ENCODE measurements around the gene FBRSL1. TPM values are rescaled to one million over a fixed set of nuclear protein-coding genes. Genes with fewer than 3 reads are reported as not detected.

Gene FBRSL1
- total and polyA plus RNA-seq, 2 experiments from 2014 or later = 0.63 to 4.6 TPM

DNA sequence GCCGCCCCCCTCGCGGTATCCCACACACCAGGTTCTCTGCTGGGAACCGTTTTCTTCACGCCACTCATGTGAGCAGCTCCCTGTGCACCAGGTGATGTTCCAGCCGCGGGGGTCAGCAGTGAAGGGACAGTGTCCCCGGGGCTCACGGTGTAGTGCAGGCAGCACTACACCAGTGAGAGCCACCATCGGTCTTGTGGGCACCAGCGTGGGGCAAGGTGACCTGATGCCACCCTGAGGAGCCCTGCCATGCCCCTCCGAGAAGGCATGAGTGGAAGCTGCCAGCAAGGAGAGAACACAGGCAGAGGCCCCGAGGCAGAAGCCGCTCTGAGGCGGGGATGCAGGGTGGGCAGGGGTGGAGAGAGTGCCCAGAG lies 11.5 kb upstream of the FBRSL1 start:
- Histone ChIP-seq H3K9ac (no peak overlapping the region), H3K79me2 (ENCODE audit: insufficient read depth) (no peaks in the 10 kb centered on the region), H3K4me2 (ENCODE audit: unreplicated experiment) (no peak overlapping the region), H4K20me1 (ENCODE audit: insufficient read depth) (no peaks in the 10 kb centered on the region), H3K27me3 (replicated peaks; ENCODE audit: insufficient read depth) (0 out of 2 replicates have a peak, but pooled peaks cover 4% of the 10 kb centered on the region), H3K9me2 (ENCODE audit: insufficient read depth) (no peaks in the 10 kb centered on the region), H3K9me3 (ENCODE audit: low read depth) (no peaks in the 10 kb centered on the region), H3K4me3 (no peak overlapping the region), H3K4me1 (ENCODE audit: insufficient read depth) (no peaks in the 10 kb centered on the region), H3F3A (ENCODE audit: insufficient read depth) (no peaks in the 10 kb centered on the region), H2AFZ (no peak overlapping the region), H3K36me3 (ENCODE audit: low read depth) (no peaks in the 10 kb centered on the region), H3K27ac (no peak overlapping the region)
- WGBS, 2 experiments (ENCODE audit: low coverage in 1 of 2, low lambda C conversion rate in 2 of 2, missing lambda C conversion rate in 2 of 2) = 66 to 74% methylated on average over 15 of the region's 15 CpGs
- in situ Hi-C loops (cut with MboI) = no loop called here
- TF ChIP-seq EZH2phosphoT487 (IDR thresholded peaks at IDR 0.05; ENCODE audit: insufficient read depth, low read depth) (no peak), EZH2 (IDR thresholded peaks at IDR 0.05; ENCODE audit: insufficient read depth, poor library complexity, severe bottlenecking) (no peak)
- no peak for DNase-seq

DNA sequence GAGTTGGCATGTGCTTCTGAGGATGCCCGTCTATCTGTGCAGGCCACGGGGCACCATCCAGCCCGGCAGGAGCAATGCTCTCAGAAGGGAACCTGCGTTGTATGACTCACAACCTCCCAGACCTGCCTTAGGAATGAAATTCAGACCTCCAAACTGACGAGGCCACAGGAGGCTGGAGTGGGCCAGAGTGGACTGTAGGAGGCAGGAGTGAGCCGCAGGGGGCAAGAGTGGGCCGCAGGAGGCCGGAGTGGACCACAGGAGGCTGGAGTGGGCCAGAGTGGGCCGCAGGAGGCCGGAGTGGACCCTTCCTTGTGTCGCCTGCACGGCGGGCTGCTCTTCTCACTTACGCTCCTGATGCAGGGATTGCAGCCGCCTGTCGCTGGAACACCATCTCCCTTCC lies 11.1 kb upstream of the FBRSL1 start:
- Histone ChIP-seq H2AFZ (no peak overlapping the region), H3K36me3 (ENCODE audit: low read depth) (no peaks in the 10 kb centered on the region), H3K9me2 (ENCODE audit: insufficient read depth) (no peaks in the 10 kb centered on the region), H3K79me2 (ENCODE audit: insufficient read depth) (no peaks in the 10 kb centered on the region), H3K4me1 (ENCODE audit: insufficient read depth) (no peaks in the 10 kb centered on the region), H3K4me2 (ENCODE audit: unreplicated experiment) (no peak overlapping the region), H3K4me3 (no peak overlapping the region), H3K27ac (no peak overlapping the region), H3K9ac (no peak overlapping the region), H4K20me1 (ENCODE audit: insufficient read depth) (no peaks in the 10 kb centered on the region), H3K27me3 (replicated peaks; ENCODE audit: insufficient read depth) (0 out of 2 replicates have a peak, but pooled peaks cover 4% of the 10 kb centered on the region), H3F3A (ENCODE audit: insufficient read depth) (no peaks in the 10 kb centered on the region), H3K9me3 (ENCODE audit: low read depth) (no peaks in the 10 kb centered on the region)
- DNase-seq = peak; percentile 34
- in situ Hi-C loops (cut with MboI) = no loop called here
- no peak for TF ChIP-seq EZH2 (IDR thresholded peaks at IDR 0.05; ENCODE audit: insufficient read depth, poor library complexity, severe bottlenecking)
- TF ChIP-seq EZH2phosphoT487 (IDR thresholded peaks at IDR 0.05; ENCODE audit: insufficient read depth, low read depth) = no peak
- 68 to 81% methylated on average over 16 of the region's 16 CpGs for WGBS, 2 experiments (ENCODE audit: low coverage in 1 of 2, low lambda C conversion rate in 2 of 2, missing lambda C conversion rate in 2 of 2)

DNA sequence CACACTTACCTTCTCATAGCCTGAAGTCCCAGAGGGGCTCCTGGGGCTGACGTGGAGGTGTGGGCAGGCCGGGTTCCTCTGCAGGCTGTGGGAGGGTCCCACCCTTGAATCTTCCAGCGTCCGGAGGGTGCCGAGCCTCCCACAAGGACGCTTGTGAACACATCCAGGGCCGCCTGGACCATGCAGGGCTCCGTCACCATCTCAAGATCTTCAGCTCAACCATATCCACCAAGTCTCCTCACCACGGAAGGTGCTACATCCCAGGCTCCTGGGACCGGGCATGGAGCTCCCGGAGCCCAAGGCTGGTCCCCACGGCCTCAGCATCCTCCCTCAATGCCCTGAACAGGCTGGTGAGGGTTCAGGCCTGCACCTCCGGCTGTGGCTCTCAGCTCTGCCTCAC lies 10.7 kb upstream of the FBRSL1 start:
- Histone ChIP-seq H3K27ac (no peak overlapping the region), H3K79me2 (ENCODE audit: insufficient read depth) (no peaks in the 10 kb centered on the region), H3F3A (ENCODE audit: insufficient read depth) (no peaks in the 10 kb centered on the region), H3K4me3 (no peak overlapping the region), H3K9me2 (ENCODE audit: insufficient read depth) (no peaks in the 10 kb centered on the region), H3K27me3 (replicated peaks; ENCODE audit: insufficient read depth) (0 out of 2 replicates have a peak, but pooled peaks cover 4% of the 10 kb centered on the region), H4K20me1 (ENCODE audit: insufficient read depth) (no peaks in the 10 kb centered on the region), H3K9me3 (ENCODE audit: low read depth) (no peaks in the 10 kb centered on the region), H3K4me2 (ENCODE audit: unreplicated experiment) (no peak overlapping the region), H3K4me1 (ENCODE audit: insufficient read depth) (no peaks in the 10 kb centered on the region), H3K9ac (no peak overlapping the region), H3K36me3 (ENCODE audit: low read depth) (no peaks in the 10 kb centered on the region), H2AFZ (no peak overlapping the region)
- in situ Hi-C loops (cut with MboI) = no loop called here
- WGBS, 2 experiments (ENCODE audit: low coverage in 1 of 2, low lambda C conversion rate in 2 of 2, missing lambda C conversion rate in 2 of 2) = 60 to 67% methylated on average over 13 of the region's 13 CpGs
- no peak for DNase-seq
- no peak for TF ChIP-seq EZH2phosphoT487 (IDR thresholded peaks at IDR 0.05; ENCODE audit: insufficient read depth, low read depth)
- TF ChIP-seq EZH2 (IDR thresholded peaks at IDR 0.05; ENCODE audit: insufficient read depth, poor library complexity, severe bottlenecking) = no peak

DNA sequence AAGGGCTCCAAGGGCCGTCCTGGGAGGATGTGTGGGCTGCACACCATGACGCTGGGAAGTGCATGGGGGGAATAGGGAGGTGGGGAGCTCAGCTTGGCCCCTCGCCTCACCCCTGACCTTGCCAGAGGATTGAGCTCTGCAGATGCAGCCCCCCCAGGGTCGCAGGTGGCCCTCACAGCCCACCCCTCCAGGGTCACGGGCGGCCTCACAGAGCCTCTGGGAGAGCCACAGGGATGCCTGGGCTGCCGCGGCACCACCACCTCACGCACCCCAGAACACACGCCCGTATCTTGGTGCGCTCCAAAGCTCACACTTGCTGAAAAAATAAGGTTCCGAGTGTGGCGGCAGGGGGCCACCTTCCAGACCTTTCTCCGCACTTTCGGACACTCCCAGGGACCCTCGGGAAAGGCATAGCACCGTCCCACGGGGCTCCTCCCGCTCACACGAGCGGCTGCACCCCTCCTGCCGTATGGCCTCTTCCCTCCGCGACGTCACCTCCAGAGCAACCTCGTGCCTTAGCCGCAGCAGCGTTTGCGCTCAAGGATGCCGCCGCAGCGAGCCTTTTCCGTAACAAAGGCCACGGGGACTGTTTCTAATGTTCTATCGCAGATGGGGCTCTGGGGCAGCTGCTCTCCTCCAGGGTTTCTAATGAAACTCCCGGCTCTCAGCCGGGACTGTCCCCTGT lies 9.9 kb upstream of the FBRSL1 start:
- no peaks in the 10 kb centered on the region for H3K79me2 ChIP-seq (ENCODE audit: insufficient read depth)
- 0 out of 2 replicates have a peak, but pooled peaks cover 4% of the 10 kb centered on the region for H3K27me3 ChIP-seq (replicated peaks; ENCODE audit: insufficient read depth)
- H3K4me3 ChIP-seq = no peak overlapping the region
- H3K9me2 ChIP-seq (ENCODE audit: insufficient read depth) = no peaks in the 10 kb centered on the region
- no peak for TF ChIP-seq EZH2 (IDR thresholded peaks at IDR 0.05; ENCODE audit: insufficient read depth, poor library complexity, severe bottlenecking)
- no peak for DNase-seq
- no peaks in the 10 kb centered on the region for H3K9me3 ChIP-seq (ENCODE audit: low read depth)
- no peak overlapping the region for H3K9ac ChIP-seq
- H4K20me1 ChIP-seq (ENCODE audit: insufficient read depth) = no peaks in the 10 kb centered on the region
- in situ Hi-C loops (cut with MboI) = no loop called here
- H3K36me3 ChIP-seq (ENCODE audit: low read depth) = no peaks in the 10 kb centered on the region
- H3F3A ChIP-seq (ENCODE audit: insufficient read depth) = no peaks in the 10 kb centered on the region
- WGBS, 2 experiments (ENCODE audit: low coverage in 1 of 2, low lambda C conversion rate in 2 of 2, missing lambda C conversion rate in 2 of 2) = 67 to 68% methylated on average over 32 to 33 of the region's 38 CpGs
- H2AFZ ChIP-seq = no peak overlapping the region
- no peak overlapping the region for H3K27ac ChIP-seq
- H3K4me1 ChIP-seq (ENCODE audit: insufficient read depth) = no peaks in the 10 kb centered on the region
- no peak overlapping the region for H3K4me2 ChIP-seq (ENCODE audit: unreplicated experiment)

Data from GM23248 (cell line).